Upper lobe of left lung (tissue), 4 donors: ENCODE measurements around the gene P2RX1.

Experiments used
- EP300 ChIP-seq, 4 donors: sonication (generic); formaldehyde crosslinking; IDR thresholded peaks; one replicate each; pipeline ENCODE4 v1.5.1; 2017; ENCODE audit warnings: antibody characterized with exemption in 4 of 4, control low read depth in 2 of 4
- POLR2A ChIP-seq, 4 donors: fragments of 450-650 bp; IDR thresholded peaks; one replicate each; pipeline ENCODE4 v1.5.1; 2016 to 2017; ENCODE audit warnings: antibody characterized with exemption in 4 of 4, mild to moderate bottlenecking in 2 of 4
- POLR2AphosphoS5 ChIP-seq, 2 donors: sonication (generic); formaldehyde crosslinking; IDR thresholded peaks; one replicate each; pipeline ENCODE4 v1.5.1; 2017; ENCODE audit warnings: antibody characterized with exemption in 2 of 2
- TF ChIP-seq, protein P1 (sequence below), 6 experiments: fragments of 450-650 bp in 4 of 6; fragments of 200-600 bp in 2 of 6; sonication (generic) in 2 of 6; IDR thresholded peaks; one replicate each; pipeline ENCODE4 v1.5.1; 2016 to 2019; ENCODE audit warnings: antibody characterized with exemption in 6 of 6

DNA sequence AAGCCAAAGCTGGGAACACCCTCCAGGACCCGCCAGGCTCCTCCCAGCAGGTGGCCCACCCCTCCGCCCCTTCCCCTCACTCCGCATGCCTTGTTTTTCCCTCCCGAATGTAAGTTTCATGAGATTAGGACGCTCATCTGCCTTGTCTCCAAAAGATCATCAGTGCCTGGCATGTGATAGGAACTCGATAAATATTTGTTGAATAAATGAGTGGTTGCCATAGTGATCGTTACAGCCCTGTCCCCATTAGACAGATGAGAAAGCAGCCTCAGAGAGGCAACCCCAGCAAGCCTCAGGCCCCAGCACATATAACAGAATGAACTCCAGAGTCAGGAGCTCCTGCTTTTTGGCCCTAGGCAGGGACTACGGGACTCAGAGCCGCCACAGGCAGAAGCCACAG lies 28.5 kb downstream of the P2RX1 start:
- TF ChIP-seq, protein P1, sequence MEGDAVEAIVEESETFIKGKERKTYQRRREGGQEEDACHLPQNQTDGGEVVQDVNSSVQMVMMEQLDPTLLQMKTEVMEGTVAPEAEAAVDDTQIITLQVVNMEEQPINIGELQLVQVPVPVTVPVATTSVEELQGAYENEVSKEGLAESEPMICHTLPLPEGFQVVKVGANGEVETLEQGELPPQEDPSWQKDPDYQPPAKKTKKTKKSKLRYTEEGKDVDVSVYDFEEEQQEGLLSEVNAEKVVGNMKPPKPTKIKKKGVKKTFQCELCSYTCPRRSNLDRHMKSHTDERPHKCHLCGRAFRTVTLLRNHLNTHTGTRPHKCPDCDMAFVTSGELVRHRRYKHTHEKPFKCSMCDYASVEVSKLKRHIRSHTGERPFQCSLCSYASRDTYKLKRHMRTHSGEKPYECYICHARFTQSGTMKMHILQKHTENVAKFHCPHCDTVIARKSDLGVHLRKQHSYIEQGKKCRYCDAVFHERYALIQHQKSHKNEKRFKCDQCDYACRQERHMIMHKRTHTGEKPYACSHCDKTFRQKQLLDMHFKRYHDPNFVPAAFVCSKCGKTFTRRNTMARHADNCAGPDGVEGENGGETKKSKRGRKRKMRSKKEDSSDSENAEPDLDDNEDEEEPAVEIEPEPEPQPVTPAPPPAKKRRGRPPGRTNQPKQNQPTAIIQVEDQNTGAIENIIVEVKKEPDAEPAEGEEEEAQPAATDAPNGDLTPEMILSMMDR (IDR thresholded peaks at IDR 0.05): no peak
- TF ChIP-seq POLR2AphosphoS5 (IDR thresholded peaks at IDR 0.05) (no peak), EP300 (IDR thresholded peaks at IDR 0.05) (no peak), POLR2A (IDR thresholded peaks at IDR 0.05) (no peak)
